ENCODE results near the gene CFAP97D1.

The CFAP97D1 gene

DNA sequence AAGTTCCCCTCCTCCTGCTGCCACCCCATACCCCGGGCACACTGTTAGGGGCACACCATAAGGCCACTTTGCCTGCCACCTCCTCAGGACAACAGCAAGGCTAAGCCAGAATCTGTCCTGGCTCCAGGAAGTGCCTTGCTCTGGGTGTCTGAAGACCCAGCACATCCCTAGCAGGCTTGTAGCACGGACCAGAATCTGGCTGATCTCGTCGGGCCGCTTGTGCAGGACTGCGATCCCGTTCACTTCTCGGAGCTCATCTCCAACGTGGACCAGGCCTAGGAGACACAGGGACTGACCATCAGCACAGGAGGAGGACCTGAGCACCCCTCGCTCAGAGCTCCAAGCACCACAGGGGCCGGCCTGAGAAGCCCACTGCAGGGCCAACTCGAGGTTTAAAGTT is 45.3 kb downstream of the CFAP97D1 start:
- TF ChIP-seq, protein P1, sequence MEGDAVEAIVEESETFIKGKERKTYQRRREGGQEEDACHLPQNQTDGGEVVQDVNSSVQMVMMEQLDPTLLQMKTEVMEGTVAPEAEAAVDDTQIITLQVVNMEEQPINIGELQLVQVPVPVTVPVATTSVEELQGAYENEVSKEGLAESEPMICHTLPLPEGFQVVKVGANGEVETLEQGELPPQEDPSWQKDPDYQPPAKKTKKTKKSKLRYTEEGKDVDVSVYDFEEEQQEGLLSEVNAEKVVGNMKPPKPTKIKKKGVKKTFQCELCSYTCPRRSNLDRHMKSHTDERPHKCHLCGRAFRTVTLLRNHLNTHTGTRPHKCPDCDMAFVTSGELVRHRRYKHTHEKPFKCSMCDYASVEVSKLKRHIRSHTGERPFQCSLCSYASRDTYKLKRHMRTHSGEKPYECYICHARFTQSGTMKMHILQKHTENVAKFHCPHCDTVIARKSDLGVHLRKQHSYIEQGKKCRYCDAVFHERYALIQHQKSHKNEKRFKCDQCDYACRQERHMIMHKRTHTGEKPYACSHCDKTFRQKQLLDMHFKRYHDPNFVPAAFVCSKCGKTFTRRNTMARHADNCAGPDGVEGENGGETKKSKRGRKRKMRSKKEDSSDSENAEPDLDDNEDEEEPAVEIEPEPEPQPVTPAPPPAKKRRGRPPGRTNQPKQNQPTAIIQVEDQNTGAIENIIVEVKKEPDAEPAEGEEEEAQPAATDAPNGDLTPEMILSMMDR (IDR thresholded peaks at IDR 0.05), result no peak

DNA sequence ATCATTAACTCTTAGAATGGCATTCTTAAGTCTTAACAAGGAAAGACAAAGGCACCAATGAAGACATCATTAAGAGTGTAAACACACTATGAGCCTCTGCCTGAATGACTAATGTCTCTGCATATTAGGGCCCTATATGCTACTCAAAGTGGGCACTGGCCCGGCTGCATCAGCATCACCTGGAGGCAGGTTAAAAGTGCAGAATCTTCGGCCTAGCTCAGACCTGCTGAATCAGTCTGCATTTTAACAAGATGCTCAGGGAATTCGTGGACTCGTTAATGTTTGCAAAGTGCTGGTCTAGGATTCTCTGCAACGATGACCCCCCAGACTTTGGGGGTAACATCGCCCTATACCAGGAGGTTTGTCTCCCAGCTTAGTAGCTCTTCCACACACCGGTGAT is 46.0 kb downstream of the CFAP97D1 start:
- TF ChIP-seq, protein P1 (IDR thresholded peaks at IDR 0.05), result no peak

DNA sequence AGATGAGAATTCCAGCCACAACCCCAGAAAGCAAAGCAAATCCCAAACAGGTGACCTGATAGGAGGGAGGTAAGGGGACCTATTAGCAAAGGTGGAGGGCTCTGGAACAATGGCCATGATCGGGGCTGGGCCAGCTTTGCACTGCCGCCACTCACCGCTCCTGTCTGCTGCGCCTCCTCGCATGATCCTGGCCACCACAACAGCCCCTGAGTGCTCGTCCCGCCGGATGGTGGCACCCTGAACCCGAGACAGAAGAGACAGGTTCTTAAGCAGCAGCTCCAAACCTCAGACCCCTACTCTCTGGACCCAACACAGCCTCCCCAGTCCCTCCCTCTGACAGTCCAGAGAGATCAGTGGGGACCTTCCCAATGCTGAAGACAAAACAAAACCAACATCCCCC is 47.4 kb downstream of the CFAP97D1 start:
- TF ChIP-seq, protein P1 (IDR thresholded peaks at IDR 0.05), result no peak

DNA sequence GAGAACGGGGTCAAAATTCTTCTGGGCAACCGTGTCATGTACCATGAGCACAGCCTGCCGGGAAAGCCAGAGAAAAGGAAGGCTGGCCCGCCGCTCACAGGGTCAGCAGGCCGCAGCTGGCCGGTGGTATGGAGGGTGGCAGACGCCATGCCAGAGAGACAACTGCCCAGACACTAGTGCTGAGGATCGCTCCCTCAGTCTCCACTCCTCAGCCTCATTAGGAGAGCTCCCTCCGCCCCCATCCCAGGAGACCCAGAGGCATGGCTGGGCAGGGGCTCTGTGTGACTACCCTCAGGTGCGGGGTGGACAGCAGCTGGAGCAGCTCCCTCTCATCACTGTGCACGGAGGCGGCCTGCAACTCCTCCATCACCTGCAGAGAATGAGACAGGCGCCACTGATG is 49.5 kb downstream of the CFAP97D1 start:
- TF ChIP-seq, protein P1 (IDR thresholded peaks at IDR 0.05), result no peak

DNA sequence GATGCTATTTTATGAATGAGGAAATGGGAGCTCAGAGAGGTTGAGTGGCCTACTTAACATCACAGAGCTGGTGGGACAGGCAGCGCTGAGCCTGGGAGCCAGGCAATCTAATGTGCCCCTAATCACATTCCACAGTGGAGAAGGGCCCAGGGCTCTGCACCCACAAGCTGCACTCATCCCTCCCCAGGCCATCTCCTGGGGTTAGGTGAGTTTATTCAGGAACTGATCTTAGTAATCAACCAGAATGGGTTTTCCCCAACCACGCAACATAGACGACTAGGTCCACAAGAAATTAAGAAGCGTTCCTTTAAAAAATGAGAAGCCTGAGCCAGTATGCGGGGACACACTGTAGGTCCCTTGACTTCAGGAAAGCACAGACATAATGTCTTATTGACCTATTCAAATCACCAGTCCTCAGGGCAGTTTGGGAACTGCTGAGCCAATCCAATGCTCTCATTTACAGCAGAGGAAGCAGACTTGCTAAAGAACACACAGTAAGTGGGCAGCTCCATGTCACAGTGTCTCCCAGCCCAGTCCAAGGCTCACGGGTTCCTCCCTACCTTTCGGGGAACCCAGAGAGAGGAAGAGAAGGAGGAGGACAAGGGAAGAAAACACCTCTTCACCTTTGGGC is 50.4 kb downstream of the CFAP97D1 start:
- TF ChIP-seq, protein P1 (IDR thresholded peaks at IDR 0.05), result no peak

DNA sequence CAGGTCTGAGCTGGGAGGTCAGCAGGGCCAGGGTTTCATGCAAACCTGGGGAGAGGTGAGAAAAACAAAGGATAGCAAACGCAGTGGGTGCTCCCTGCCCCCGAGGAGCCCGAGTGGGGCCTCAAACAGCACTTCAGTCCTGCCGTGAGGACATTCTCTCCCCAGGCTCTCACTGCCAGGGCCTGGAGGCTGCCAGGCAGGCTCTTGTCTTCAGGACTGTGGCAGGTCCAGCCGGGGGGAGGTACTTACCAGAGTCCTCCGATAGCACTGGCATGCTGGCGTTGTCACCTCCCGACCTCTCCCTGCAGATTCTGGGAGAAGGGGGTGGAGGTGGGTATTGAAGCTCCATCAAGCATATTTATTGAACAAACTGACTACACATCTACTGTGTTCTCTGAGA is 51.4 kb downstream of the CFAP97D1 start:
- TF ChIP-seq, protein P1 (IDR thresholded peaks at IDR 0.05), result no peak

DNA sequence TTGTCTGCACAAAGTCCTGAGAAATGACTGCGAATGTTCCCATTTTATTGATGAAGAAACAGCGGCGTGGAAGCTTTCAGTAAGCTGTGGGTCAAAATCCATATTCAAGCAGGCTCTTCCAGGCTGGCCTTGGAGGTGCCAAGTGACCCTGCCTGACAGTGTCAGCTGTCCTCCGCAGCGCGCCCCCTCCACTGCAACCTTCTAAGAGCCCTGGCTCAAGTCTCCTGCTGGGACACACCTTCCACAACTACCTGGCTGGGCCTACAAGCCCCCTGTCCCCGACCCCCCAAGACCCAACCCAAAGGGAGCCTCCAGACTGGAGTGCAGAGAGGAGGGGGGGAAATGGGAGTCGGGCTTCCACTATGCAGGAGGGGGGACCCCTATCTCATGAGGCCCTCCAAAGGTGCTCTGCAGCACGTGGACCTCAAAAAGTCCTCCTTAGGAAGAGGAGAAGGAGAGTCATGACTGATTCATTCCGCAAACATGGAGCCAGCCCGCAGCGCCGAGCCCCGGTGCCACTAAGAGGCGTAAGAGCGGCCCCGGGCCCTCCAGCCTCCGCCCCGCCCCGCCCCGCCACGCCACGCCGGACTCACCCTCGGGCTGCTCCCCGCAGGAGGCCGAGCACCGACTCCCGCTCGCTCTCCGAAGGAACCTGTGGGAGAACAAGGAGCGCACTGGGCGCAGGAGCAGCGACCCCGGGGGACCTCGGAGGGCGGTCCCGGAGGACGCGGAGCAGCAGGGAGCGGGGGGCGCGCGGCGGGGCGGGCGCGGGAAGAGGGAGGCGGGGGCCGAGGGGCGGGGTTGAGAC is 52.1 kb downstream of the CFAP97D1 start:
- TF ChIP-seq, protein P1 (IDR thresholded peaks at IDR 0.05), result no peak
